Esophagus squamous epithelium (tissue), 5 donors: ENCODE results near the gene DRD5. TPM values are rescaled to one million over a fixed set of nuclear protein-coding genes. Genes with fewer than 3 reads are reported as not detected.
"Not testable (repeated sequence)": the region's sequence is repeated elsewhere in the genome, so short reads cannot be mapped to it uniquely, and the experiment has no call there.

ENCODE experiments used
- DNase-seq: peaks from one replicate; lab custom pipeline; 2025; lab: John Stamatoyannopoulos, UW
- H3K27ac ChIP-seq, 4 donors: fragments of 200-600 bp; sonication (generic); one replicate each; pipeline ENCODE4 v1.5.1; 2016 to 2019; ENCODE audit warnings: mild to moderate bottlenecking in 1 of 4
- H3K27me3 ChIP-seq, 4 donors: fragments of 200-600 bp; sonication (generic); 1 replicate in 3 of 4; 2 replicates in 1 of 4; pipeline versions ENCODE4 v1.5.1 to v1.6.0; 2017 to 2021; ENCODE audit warnings: antibody characterized with exemption in 1 of 4
- H3K36me3 ChIP-seq, 3 donors: fragments of 200-600 bp; sonication (generic); one replicate each; pipeline ENCODE4 v1.5.1; 2016 to 2019
- H3K4me1 ChIP-seq, 3 donors: fragments of 200-600 bp; sonication (generic); one replicate each; pipeline ENCODE4 v1.5.1; 2017 to 2019
- H3K4me3 ChIP-seq, 4 donors: fragments of 200-600 bp; sonication (generic); 1 replicate in 3 of 4; 2 replicates in 1 of 4; pipeline ENCODE4 v1.5.1; 2016 to 2019; ENCODE audit warnings: mild to moderate bottlenecking in 2 of 4, moderate library complexity in 1 of 4
- H3K9me3 ChIP-seq, 3 donors: fragments of 200-600 bp; sonication (generic); one replicate each; pipeline ENCODE4 v1.5.1; 2016 to 2019
- CTCF ChIP-seq, 6 experiments: fragments of 450-650 bp in 4 of 6; fragments of 200-600 bp in 2 of 6; sonication (generic) in 2 of 6; IDR thresholded peaks; one replicate each; pipeline ENCODE4 v1.5.1; 2016 to 2019; ENCODE audit warnings: antibody characterized with exemption in 6 of 6, mild to moderate bottlenecking in 4 of 6, moderate library complexity in 4 of 6
- POLR2A ChIP-seq, 4 donors: fragments of 450-650 bp; IDR thresholded peaks; one replicate each; pipeline ENCODE4 v1.6.1; 2017; ENCODE audit warnings: antibody characterized with exemption in 4 of 4, mild to moderate bottlenecking in 4 of 4, moderate library complexity in 3 of 4
- WGBS, 2 donors: methylation state at CpG; one replicate each; pipeline ENCODE4 v1.1.5; 2018; 5-methylcytosine and 5-hydroxymethylcytosine counted together
- intact Hi-C: fragments of 100-400 bp; cut with DNase I; formaldehyde crosslinking; loops from one replicate; pipeline ENCODE4 v1.15.0; 2022
- total RNA-seq, 4 donors: library from RNA; depleted of rRNA; stranded (reverse); fragments of >200 nt; gene quantifications; one replicate each; pipeline ENCODE4 v1.1.0, GENCODE V29; 2016
- donor health status: DM: yes; HTN: yes; CAD: no.

DRD5 gene
- not detected for total RNA-seq

DNA sequence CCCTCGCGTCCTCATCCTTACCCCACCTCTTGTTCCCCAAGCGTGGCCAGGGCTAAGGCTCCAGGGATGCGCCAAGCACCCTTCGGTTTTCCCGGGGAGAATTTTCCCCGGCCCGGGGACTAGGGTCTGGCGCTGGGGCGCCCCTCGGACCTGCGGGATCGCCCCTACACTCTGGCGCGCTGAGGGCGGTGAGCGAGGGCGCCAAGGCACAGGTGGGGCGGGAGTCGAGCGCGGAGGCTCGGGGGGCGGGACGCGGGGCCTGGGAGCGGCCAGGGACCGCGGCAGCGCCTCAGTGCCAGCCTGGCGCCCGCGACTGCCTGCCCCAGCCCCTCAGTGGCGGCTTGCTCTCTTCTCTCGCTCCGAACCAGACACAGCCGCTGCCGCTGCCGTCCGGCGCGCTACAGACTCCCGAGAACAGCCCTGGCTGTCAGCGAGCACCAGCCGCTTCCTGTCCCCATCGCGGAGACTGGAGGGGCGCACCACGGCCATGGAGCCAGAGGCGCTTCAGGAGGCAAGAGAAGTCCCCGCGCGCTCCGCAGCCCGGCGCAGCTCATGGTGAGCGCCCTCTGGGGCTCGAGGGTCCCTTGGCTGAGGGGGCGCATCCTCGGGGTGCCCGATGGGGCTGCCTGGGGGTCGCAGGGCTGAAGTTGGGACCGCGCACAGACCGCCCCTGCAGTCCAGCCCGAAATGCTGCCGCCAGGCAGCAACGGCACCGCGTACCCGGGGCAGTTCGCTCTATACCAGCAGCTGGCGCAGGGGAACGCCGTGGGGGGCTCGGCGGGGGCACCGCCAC, at the start of gene DRD5:
DRD5 (plus strand) TSS at position 292 of the 793 bp plus-strand sequence; CDS start at position 688, 396 bp downstream.
- WGBS, 2 donors = 51% methylated on average over 2 of the region's 78 CpGs; no CpG with 5 or more reads in 1 of the 2 donors
- TF ChIP-seq CTCF (IDR thresholded peaks at IDR 0.05) (no peak), POLR2A (IDR thresholded peaks at IDR 0.05) (no peak)

GRCh38 chr4:9732256-9732655, 49.2 kb upstream of the DRD5 start:
- H3K4me1 ChIP-seq, intact Hi-C loops, H3K4me3 ChIP-seq, H3K36me3 ChIP-seq, H3K27ac ChIP-seq, DNase-seq, H3K9me3 ChIP-seq, H3K27me3 ChIP-seq: not testable (repeated sequence)
- WGBS, 2 donors = 51 to 80% methylated on average over 1 to 2 of the region's 4 CpGs

More for the DNA sequence above, at the start of gene DRD5:
- H3K4me3 ChIP-seq = peak within 1 kb of the TSS in 2 of 4 donors; percentile 22 to 42
- intact Hi-C loops = no loop called here
- peaks cover 0 to 7% (median 0%) of the 10 kb centered on the region in 3 donors for H3K4me1 ChIP-seq
- H3K27ac ChIP-seq = no peak within 1 kb of the TSS
- H3K9me3 ChIP-seq = no peaks in the 10 kb centered on the region
- DNase-seq = no peak
- no peaks in the 10 kb centered on the region for H3K36me3 ChIP-seq
- H3K27me3 ChIP-seq = peaks cover 0 to 47% (median 0%) of the 10 kb centered on the region in 4 donors

DNA sequence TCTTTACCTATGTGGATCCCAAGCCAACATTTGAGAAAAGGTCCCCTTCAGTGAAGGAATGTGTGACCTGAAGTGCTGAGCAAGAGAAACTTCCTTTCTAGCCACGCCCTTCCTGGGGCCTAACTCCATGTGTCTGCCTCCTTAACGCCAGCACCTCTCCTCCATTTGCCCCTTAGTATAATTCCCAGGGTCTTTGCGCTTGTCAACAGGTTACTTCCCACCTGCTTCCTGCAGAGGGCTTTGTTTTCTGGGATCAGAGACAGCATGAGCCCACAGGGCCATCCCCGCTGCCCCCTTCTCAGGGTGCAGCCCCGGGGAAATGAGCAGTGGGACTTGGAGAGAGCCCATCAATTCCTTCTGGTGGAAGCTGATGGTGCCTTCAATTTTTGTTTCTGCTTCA, 45.9 kb upstream of the DRD5 start:
- 64 to 66% methylated on average over 5 of the region's 5 CpGs for WGBS, 2 donors
- H3K4me3 ChIP-seq = no peak overlapping the region

GRCh38 chr4:9737280-9737679, 44.2 kb upstream of the DRD5 start:
- 54 to 79% methylated on average over 2 to 7 of the region's 7 CpGs for WGBS, 2 donors
- DNase-seq, H3K27me3 ChIP-seq, H3K36me3 ChIP-seq, intact Hi-C loops, H3K27ac ChIP-seq, H3K9me3 ChIP-seq, H3K4me1 ChIP-seq, H3K4me3 ChIP-seq: not testable (repeated sequence)

More for the DNA sequence above, 45.9 kb upstream of the DRD5 start:
- H3K9me3 ChIP-seq = no peaks in the 10 kb centered on the region
- no peak overlapping the region for H3K27ac ChIP-seq
- H3K27me3 ChIP-seq = peaks cover 0 to 6% (median 0%) of the 10 kb centered on the region in 4 donors
- intact Hi-C loops = no loop called here
- DNase-seq = no peak
- H3K4me1 ChIP-seq = no peaks in the 10 kb centered on the region
- no peaks in the 10 kb centered on the region for H3K36me3 ChIP-seq
- TF ChIP-seq CTCF (IDR thresholded peaks at IDR 0.05) = no peak
- no peak for TF ChIP-seq POLR2A (IDR thresholded peaks at IDR 0.05)

GRCh38 chr4:9743789-9744188, 37.6 kb upstream of the DRD5 start:
- DNase-seq, H3K4me1 ChIP-seq, H3K27ac ChIP-seq, H3K4me3 ChIP-seq, intact Hi-C loops, H3K9me3 ChIP-seq, H3K27me3 ChIP-seq, H3K36me3 ChIP-seq: not testable (repeated sequence)
- WGBS, 2 donors = 76 to 84% methylated on average over 4 of the region's 4 CpGs

GRCh38 chr4:9745782-9746181, 35.7 kb upstream of the DRD5 start:
- 86 to 91% methylated on average over 13 of the region's 13 CpGs for WGBS, 2 donors
- intact Hi-C loops = no loop called here

More at GRCh38 chr4:9745782-9746181, 35.7 kb upstream of the DRD5 start:
- Histone ChIP-seq H3K4me3 (no peak overlapping the region), H3K27me3 (no peaks in the 10 kb centered on the region), H3K27ac (no peak overlapping the region), H3K36me3 (no peaks in the 10 kb centered on the region), H3K9me3 (no peaks in the 10 kb centered on the region), H3K4me1 (no peaks in the 10 kb centered on the region)
- DNase-seq = no peak
- TF ChIP-seq CTCF (IDR thresholded peaks at IDR 0.05) = no peak
- TF ChIP-seq POLR2A (IDR thresholded peaks at IDR 0.05) = no peak
